Globus pallidus (tissue), 1 donor: ENCODE results near the gene TAOK3.
A peak's percentile ranks its signal among the peaks of the same experiment; 100 is the strongest.

Experiments
- DNase-seq: peaks from one replicate; pipeline ENCODE4 v3.0.0-alpha.2; 2015; ENCODE audit warnings: low spot score

TAOK3 gene

DNA sequence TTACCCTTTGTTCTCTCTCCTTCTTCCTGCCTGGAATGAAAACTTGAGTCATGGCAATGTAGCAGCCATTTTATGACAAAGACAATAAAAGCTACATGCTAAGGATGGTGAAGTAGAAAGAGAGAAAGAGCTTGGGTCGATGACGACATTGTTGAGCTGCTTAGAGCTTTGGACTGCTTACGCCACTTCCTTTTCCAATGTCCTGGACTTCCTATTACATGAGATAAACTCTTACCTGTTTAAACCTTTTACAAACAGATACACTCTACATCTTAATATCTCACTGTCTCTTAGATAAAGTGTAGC lies 166.6 kb downstream of the TAOK3 start:
- no peak for DNase-seq

DNA sequence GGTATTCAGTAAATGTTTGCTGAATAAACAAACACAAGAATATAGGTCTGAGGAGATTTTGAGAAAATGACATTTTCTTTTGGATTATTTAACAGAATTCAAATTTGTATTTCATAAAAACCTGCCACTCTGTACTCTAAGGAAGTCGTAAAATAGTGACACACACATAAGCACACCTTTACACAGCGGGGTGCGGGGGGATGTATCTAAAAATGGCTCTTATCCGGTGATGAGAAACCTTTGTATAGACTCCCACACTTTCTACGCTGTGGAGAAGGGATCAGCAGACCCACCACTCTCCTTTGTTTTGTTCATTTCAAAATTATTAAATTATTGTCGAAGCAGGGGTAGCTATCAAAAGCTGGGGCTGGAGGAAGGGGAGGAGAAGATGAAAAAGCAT lies 178.7 kb downstream of the TAOK3 start:
- DNase-seq: no peak

DNA sequence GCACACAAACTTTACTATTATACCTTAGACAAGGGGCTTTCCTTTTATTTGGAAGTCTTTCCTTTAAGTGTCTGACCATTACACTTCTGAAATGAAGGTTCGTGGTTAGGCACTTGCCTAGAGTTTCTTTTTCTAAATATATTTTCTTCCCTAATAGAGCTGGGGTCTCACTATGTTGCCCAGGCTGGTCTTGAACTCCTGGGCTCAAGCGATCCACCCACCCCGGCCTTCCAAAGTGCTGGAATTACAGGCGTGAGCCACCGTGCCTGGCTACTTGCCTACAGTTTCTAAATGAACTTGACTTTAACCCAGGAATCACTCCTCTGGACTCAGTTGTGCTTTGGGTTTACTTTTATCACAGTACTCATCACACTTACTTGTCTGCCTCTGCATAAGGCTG lies 179.2 kb downstream of the TAOK3 start:
- DNase-seq: no peak

DNA sequence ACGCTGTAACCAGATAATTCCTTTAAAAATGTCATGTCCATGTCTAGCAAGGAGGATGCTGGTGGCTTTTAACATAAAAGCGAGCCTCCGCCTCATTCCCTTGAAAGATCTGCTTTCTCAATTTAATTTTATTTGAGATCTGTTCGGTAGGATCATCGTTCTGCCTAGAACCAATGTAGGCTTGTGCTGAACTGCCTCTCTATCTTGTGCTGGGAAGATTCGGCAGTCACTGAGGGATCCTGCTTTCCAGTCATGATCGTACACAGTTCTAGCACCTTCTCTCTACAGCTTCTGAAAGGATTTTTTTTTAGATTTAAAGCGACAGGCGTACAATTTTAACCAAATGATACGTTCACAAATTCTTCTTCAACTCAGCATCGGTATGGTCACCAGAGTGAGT lies 182.4 kb downstream of the TAOK3 start:
- DNase-seq: peak; percentile 83

DNA sequence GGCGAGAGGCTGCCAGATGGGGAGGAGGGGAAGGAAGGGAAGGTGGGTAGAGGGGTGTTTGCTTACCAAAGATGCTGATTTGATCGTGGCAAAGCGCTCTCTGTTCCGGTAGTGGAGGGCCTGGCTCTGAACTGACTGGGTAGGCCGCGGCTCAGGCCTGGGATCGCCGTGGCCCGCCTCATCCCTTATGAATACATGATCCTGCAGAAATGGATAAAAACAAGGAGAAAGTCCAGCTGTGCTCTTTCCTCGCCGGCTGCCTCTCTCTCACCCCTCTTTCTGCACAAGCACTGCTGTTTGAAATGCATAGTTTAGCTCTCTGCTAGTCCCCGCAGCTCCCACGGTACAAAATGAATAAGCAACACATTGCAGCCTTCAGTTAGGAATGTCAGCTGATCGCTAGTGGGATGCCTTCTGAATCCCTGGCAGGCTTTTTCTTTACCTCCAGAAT lies 182.9 kb downstream of the TAOK3 start:
- DNase-seq: peak; percentile 81

DNA sequence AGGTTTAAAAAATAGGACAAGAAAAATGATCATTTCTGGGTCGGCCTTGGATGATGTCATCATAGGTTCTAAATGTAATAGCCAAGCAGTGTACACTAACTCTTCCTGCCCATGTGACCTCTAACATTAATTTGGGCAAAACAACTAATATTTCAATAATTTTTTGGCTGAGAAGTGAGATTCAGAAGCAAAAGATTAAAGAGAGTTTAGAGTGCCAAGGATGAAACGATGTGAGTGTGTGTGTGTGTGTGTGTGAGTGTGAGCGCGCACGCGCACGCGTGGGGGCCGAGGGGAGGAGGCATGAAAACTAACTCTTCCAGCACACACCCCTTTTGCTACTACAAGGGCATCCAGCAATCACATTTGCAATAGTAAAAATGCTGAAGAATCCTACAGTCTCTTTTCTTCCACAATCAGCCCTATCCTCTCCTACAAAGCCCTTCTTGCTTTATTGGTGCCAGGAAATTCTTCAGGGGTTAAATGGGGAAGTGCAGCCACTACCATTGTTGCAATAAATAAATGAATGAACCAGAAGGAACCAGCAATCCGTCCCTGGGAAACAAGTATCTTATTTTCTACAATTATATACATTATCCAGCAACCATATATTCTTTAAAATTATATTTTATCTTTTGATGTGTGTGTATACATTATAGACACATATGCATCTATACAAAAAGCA lies 183.9 kb downstream of the TAOK3 start:
- DNase-seq: peak; percentile 78

DNA sequence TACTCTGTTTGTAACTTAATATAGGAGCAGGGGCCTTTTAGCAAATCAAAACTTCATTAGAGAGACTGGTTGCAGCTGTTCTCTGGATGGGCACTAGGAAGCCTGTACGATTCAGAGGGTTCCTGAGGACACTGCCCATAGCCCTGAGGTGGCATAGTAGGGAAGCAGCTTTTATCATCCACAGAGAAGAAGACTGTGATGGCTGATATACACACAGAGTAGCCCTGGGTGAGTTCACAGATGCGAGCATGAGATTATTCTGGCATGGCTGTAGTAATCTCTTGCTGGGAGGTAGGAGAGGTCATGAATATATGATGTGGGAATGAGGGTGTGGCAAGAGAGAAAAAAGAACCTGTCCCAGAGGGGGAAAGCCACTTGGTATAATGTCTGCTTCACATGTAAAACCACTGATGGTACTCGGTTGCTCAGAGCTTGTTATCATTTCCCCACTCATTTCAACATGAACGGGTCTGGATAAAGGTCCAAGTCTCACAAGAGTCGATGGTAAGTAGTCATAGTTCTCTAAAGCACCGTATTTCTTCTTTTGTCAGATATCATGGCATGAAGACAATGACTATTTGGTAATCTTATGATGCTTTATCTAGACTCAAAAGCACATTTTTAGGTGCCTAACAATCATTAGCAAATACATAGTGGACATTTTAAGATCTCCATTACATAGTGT lies 184.8 kb downstream of the TAOK3 start:
- DNase-seq: peak; percentile 38

DNA sequence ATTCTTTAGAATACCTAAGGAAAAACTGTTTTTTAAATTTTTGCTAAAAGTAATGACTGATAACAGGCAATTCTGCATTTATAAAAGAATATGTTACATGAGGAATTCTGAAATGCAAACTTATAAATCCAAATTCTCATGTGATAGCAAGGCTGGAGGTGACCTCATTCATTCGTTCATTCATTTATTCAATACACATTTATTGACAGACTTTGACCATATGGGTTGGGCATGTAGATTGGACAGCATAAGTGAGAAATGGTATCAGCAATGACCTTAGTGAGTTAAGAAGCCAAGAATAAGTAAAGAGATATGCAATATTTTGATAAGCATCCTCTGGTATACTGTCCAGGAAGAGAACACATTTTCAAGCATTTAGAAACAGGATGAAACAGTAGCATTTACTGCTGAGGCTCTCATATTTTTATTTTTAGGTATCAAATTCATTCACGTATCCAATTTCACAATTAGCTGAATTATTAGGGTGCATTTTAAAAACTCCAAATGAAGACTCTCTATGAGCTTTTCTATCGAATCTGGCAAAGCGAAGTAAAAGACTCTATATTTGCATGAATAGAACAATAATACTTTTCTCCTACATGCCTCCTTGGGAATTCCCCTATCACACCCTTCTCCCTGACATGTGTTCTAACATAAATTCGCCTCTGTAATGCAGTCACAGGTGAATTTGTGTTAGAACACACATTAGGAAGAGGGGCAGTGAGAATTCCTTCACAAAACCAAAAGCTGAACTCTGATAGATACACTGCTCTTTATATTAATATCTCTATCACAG lies 186.9 kb downstream of the TAOK3 start:
- DNase-seq: no peak

DNA sequence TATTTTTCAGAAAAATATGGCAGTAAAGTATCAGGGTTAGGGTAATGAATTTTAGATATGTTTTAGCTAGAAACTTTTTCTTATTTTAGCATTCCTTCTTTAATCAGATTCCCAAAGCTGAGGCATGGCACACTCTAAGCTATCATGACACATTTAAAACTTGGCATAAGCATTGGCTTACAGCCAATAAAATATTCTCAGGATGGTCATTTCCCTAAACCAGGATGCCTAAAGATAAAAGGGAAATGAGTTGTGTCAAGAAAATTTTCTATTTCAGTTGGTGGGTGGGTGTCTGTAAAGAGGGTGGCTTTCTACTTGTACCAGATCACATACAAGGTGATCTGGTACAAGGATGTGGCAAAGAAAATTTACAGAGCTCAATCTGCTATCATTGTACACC lies 189.0 kb downstream of the TAOK3 start:
- DNase-seq: no peak

DNA sequence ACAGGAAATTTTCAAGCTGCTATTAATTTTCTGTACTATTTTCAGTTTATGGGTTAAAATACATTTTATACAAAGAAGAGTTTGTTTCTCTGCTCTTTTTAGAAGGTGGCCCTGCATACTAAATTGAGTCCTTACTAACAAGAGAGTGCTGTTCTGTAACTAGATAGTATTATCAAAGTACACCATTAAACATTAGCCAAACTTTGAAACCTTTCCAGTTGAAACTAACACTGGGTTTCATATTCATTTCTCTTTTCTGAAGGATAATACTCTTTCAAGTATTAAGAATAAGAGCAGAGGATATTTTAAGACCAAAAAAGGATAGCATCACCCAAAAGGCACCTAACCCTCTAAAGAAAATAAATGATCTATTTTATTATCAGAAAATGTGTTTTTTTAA lies 189.6 kb downstream of the TAOK3 start:
- DNase-seq: no peak

DNA sequence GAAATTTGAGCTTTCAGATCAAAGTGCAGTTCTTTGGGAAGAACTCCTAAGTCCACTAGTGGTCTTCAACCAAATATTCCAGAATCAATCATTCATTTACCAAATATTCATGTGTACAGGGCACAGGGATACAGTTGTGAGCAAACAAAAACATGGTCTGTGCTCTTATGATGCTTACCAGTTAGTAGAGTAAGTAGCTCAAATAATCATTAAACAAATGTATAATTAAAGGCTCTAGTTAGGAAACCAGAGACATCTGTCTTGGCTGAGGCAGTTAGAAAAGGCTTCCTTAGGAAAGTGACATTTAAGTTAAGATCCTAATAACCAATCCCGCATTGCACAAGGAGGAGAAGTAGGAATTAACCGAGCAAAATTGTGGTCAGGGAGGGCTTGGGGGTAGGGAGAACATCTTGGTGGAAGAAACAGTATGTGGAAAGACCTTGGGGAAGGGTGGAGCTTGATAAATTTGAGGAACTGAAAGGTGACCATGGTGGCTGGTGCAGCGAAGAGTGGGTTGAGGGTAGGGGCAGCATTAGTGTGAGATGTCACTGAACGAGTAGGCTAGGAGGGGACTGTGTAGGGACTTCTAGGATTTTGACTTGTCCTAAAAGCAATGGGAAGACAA lies 196.8 kb downstream of the TAOK3 start:
- DNase-seq: no peak

DNA sequence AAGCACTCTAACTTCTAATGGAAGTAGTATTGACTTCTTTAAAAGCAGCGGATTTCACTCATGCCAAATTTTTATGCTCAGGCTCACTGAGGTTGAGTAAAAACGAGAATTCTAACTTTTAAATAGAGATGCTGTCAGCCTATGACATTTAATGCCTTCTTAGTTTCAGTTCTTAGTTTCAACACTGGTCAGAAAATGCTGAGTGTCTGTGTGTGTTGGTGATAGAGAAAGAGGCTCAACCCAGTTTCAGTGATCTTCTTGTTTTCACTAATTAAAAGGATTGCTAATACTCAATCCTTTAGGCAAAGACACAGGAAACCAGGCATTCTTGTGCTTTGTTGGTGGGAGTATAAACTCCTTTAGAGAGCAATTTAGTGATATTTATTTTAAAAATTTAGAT lies 205.8 kb downstream of the TAOK3 start:
- DNase-seq: no peak

DNA sequence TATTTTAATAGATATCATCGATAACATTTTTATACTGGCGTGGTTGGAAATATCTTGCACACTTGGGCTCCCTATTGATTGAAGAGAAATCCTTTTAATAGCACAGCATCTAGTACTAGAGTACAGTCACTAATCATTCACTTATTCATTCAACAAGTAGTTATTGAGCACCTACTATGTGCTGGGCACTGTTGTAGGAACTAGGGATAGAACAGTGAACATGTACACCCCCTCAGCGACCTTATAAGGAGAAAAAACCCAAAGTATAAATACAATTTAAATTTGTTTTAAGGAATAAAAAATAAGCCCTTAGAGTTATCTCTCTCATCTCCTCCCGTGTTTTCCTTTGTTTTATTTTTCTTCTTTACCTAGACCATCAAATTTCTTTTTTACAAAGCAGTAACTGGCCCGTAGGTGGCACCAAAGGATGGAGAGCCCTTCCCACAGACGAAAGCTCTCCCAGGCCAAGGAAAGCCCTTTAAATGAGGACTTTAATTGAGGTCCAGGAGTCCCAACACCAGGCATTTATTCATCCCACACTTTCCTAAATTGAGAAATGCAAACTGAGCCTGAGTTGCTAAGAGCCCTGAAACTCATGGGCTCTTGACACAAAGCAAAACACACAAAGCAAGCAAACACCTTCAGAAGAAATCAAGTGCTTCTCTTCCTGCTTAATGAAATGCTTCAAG lies 207.8 kb downstream of the TAOK3 start:
- no peak for DNase-seq

DNA sequence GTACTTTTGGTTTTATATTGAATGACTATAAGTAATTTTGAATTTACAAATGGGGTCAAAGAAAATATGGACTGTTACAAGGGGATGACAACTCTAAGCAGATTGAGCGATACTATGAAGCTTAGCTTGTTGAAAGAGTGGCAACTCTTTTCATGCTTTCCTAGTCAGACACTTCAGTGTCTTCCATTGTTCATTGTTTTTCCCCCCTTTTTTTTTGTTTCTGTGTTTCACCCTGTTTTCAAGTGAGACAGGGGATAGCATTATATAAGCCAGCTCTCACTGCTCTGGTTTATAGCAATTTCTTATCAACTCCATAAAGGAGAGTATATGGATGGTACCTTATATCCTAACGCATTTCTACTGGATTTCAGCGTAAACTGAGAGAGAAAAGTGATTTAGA lies 212.2 kb downstream of the TAOK3 start:
- DNase-seq: peak; percentile 74

DNA sequence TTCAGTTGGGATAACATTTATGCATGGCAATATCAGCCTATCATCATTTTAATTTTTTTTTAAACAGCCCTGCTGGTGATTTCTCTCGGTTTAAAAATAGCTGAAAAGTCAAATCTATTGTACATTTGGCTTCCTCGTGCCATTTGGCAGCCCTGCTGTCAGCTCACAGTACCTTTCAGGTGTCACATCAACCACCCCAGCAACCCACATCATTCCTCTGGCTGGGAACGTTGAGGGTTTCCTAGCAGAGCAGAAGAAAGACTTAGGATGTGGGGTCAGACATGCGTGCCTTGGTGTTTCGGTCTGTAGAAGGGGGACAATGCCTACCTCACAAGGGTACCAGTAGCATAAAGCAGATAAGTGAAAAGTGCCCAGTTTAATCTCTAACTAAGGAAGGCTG lies 221.0 kb downstream of the TAOK3 start:
- no peak for DNase-seq

DNA sequence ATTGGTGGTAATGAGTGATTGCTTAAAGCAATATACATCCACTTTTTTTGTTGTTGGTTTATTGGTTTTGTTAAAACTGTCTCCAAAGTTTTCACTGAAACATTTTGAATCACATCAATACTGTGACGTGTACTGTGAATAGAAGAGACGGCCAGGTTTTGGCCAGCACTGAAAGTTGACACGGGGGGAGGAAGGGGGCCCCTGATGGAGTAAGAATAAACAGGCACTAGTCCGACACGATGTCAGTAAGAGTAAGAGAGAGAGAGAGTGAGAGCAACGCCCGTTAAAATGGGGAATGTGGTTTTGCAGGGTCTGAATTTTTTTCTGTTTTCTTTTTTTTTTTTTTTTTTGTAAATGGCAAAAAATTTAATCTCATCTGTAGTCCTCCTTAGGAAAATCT lies 222.1 kb downstream of the TAOK3 start:
- no peak for DNase-seq

DNA sequence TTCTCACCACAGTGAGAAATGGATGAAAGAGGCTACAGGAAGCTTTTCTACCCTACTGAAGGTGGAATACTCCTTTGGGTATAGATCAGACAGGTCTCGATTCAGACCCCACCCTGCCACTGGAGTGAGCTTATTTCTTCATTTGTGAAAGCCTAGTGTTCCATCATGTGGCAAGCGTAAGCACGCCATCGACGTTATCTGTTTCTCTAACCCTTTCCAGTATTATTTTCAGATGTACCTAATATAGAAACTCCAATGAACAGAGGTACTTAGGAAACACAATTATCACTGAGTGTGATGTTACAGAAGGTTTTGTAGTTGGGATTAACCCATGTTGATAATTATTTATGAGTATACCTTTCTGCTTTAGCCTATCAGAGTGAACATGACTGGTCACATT lies 224.4 kb downstream of the TAOK3 start:
- no peak for DNase-seq

DNA sequence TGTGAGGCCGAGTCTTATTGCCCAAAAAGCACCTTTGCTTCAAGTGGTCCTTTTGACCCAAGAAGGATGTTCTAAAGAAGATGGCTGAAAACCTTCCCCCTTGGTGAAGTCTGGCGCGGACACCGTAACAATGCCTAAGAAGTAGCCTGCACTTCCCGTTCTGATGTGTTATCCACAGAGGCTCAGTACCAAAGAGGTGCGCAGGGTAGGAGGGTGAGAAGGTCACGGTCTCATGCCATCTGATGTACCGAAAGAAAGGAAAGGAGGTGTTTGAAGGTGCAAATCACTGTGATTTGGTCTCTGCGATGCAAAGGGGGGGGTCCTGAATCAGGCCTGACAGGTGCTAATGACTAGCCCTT lies 226.9 kb downstream of the TAOK3 start:
- DNase-seq: no peak

DNA sequence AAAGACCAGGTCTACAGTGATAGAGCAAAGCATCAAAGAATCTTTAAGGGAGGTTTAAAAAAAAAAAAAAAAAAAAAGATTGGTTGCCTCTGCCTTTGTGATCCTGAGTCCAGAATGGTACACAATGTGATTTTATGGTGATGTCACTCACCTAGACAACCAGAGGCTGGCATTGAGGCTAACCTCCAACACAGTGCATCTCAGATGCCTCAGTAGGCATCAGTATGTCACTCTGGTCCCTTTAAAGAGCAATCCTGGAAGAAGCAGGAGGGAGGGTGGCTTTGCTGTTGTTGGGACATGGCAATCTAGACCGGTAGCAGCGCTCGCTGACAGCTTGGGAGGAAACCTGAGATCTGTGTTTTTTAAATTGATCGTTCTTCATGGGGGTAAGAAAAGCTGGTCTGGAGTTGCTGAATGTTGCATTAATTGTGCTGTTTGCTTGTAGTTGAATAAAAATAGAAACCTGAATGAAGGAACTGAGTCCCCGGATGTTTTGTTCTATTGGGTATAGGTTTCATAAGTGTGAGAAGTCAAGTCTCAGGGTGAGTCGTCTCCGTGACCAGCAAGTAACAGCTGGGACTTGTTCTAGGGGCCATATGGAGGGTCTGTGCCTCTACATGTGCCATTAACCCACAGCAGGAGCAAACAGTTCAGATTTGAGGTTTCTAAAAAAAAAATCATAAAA lies 227.5 kb downstream of the TAOK3 start:
- no peak for DNase-seq

DNA sequence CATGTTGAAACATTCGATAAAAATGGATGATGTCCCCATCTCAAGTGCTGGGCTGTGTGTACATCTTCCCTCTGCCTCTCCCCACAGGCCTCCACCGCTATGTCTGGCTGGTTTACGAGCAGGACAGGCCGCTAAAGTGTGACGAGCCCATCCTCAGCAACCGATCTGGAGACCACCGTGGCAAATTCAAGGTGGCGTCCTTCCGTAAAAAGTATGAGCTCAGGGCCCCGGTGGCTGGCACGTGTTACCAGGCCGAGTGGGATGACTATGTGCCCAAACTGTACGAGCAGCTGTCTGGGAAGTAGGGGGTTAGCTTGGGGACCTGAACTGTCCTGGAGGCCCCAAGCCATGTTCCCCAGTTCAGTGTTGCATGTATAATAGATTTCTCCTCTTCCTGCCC lies 228.2 kb downstream of the TAOK3 start:
- DNase-seq: no peak

DNA sequence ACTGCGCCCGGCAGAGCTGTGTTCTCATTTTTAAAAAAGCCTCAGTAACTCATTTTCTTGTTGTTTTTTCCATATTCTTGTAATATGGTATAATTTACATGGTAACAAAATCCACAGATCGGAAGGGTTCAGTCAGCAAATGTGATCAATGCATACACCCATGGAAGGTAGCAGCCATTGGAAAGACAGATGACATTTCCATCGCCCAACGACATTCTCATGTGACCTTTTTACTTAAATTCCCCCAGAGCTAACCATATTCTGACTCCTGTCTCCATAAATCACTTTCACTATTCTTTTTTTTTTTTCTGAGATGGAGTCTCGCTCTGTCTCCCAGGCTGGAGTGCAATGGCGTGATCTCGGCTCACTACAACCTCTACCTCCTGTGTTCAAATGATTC lies 231.9 kb downstream of the TAOK3 start:
- DNase-seq: no peak
